Adrenal gland (tissue), 5 donors: Measurements from ENCODE around the gene TIMM17A.

Source experiments
- POLR2A ChIP-seq, 2 donors: fragments of 450-650 bp; IDR thresholded peaks; one replicate each; pipeline ENCODE4 v1.6.1; 2017; ENCODE audit warnings: antibody characterized with exemption in 2 of 2, mild to moderate bottlenecking in 2 of 2, moderate library complexity in 1 of 2
- TF ChIP-seq, protein P1 (sequence below), 6 experiments: fragments of 450-650 bp in 4 of 6; fragments of 200-600 bp in 2 of 6; sonication (generic) in 1 of 6; IDR thresholded peaks; 1 replicate in 5 of 6; 2 replicates in 1 of 6; pipeline versions ENCODE4 v1.5.1 to v1.8.0; 2016 to 2021; ENCODE audit warnings: antibody characterized with exemption in 6 of 6, mild to moderate bottlenecking in 2 of 6, moderate library complexity in 1 of 6
- donor health status: DM: no; HTN: no; CAD: no.

DNA sequence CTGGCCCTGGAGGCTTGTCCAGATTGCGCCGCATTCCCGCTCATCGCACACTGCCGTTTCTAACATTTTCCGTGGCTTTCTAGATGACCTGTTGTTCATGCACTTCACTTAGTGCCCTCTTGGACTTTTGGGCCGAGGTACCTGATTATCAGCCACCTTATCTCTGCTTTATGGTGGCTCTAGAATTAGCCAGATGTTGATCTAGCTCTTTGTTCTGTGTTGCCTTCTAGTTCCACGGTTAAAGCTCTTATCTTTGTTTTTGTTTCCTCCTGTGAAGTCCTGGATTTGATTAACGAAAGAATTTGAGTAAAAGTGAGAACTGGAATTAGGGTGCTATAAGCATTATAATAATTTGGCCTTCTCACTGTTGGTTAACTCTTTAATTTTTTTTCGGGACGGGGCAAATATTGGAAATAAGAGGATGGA is 28.1 kb downstream of the TIMM17A start:
- TF ChIP-seq, protein P1, sequence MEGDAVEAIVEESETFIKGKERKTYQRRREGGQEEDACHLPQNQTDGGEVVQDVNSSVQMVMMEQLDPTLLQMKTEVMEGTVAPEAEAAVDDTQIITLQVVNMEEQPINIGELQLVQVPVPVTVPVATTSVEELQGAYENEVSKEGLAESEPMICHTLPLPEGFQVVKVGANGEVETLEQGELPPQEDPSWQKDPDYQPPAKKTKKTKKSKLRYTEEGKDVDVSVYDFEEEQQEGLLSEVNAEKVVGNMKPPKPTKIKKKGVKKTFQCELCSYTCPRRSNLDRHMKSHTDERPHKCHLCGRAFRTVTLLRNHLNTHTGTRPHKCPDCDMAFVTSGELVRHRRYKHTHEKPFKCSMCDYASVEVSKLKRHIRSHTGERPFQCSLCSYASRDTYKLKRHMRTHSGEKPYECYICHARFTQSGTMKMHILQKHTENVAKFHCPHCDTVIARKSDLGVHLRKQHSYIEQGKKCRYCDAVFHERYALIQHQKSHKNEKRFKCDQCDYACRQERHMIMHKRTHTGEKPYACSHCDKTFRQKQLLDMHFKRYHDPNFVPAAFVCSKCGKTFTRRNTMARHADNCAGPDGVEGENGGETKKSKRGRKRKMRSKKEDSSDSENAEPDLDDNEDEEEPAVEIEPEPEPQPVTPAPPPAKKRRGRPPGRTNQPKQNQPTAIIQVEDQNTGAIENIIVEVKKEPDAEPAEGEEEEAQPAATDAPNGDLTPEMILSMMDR (IDR thresholded peaks at IDR 0.05) = no peak
- no peak for TF ChIP-seq POLR2A (IDR thresholded peaks at IDR 0.05)
